GDM1 (cell line): ENCODE data around the gene SF3A1.
"Not testable (repeated sequence)": the region's sequence is repeated elsewhere in the genome, so short reads cannot be mapped to it uniquely, and the experiment has no call there.

Experiments
- DNase-seq: peaks from one replicate; lab custom pipeline; 2025; lab: John Stamatoyannopoulos, UW

The SF3A1 gene

DNA sequence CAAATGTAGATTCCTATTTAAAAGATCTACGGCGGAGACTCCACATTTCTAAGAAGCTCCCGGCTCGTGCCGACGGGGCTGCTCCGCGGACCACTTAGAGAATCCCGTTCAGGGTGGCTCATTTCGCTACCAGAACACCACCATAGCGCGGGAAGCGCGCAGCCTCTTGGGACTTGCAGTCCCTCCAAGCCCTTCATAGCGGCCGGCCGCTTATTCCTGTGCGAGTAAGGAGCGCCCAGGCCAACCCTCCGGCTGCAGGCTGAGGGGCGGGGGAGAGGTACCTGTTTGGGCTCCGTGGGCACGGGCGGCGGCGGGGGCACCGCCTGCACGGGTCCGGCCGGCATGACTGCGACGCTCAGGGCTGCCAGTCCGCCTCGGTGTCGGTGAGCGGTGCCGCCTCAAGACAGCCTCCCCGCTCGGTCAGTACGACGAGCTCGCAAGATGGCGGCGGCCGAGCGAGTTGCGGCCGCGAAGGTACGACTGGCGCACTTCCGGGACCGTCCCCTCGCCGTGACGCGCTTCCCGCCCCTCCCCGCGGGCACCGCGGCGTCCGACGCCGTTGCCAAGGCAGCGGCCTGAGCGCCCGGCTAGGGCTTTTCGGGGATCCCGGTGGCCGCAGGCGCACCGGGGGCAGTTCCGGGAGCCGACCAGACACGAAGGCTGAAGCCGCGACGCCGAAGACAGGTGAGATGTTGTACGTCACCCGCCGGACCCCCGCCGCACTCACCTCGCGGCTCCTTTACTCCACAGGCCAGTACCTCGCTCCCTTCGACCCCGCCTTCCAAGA lies at the start of gene SF3A1, which contains the start of gene CCDC157:
Gene SF3A1, minus strand, starts transcription at position 446 of the 787 bp plus-strand sequence. Its CDS starts 102 bp downstream, at position 344.
Gene CCDC157, plus strand, starts transcription at position 559 of the 787 bp plus-strand sequence. CDS start 8,994 bp downstream, outside the sequence.
- DNase-seq: peak; percentile 78

DNA sequence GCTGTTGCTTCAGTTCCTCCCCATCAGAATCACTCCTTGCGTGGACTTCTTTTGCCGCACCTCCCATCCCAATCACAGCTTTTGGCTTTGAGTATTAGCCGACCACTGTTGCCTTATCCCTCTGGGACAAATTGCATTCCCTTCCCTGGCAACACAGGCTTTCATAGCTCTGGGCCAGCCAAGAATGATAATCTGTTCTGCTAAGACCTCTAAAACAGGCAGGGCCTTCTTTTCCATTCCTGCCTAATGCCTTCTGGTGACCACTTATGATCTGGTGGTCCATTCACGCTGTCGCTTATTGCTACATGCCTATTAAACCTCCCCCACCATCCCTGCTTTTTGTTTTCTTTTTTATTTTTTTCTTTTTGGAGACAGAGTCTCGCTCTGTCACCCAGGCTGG lies 49.7 kb upstream of the SF3A1 start:
- DNase-seq: no peak

DNA sequence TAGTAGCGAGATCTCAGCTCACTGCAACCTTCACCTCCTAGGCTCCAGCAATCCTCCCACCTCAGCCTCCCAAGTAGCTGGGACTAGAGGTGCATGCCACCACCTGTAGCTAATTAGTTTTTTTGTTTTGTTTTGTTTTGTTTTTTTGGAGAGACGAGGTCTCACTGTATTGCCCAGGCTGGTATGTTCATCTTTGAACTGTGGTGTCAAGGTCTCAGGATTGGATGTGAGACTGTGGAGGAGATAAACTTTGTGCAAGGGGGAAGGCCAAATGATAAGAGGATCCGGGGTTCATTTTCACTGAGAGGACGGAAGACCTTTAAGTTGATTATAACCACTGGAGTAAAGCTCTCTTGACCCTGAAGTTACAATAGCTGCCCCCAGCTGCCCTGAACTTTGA lies 49.0 kb upstream of the SF3A1 start:
- no peak for DNase-seq

DNA sequence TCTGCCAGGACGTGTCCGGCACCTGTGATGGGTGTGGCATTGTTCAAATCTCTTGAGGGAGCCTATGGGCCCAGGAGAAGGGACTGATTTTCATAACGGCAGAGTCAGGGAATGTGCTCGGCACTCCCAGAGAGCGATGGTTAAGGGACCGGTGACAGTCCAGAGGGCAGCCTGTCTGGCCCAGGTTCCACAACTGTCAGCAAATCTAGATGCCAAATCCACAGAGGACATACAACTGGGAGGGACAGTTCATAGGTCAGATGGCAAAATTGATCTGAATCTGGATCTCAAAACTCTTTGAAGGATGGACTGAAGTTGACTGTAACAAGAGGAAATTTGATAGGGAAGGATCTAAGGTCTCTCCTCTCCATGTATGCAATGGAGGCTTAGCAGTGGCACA lies 47.6 kb upstream of the SF3A1 start:
- DNase-seq: no peak

- not testable (repeated sequence) for DNase-seq
Measured at GRCh38 chr22:30402766-30403104, 46.0 kb upstream of the SF3A1 start.

DNA sequence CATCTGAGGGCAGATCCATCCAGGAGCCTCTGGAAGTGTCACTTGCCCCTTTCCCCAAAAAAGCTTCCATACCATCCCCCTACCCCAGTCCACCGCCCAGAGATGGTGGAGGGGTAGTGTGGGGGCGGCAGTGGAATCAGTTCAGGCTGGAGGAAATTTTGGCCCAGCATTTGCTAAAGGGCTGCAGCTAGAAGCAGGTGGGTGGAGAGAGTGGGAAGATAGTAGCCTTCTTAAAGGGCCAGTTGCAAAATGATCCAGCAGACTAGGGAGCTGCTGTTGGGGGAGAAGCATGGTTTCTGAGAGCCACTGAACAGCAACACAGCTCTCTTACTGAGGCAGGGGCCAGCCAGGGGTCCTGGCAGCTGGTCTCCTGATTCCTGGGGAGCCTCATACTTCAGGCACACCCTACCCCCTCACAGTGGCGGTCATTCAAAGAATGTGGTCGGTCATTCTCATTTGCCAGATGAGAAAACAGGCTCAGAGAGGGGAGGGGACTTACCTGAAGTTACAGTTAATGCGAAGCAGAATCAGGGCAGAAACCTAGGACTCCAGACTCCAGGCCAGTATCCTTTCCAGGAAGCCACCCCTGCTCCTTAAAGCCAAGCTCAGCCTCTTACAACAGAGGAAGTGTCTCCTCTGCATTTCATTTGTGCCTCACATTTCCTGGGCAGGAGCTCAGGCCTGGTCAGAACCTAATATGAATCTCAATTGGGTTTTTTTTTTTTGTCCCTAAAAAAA lies 45.5 kb upstream of the SF3A1 start:
- no peak for DNase-seq

- not testable (repeated sequence) for DNase-seq
Measured at GRCh38 chr22:30401024-30401423, 44.3 kb upstream of the SF3A1 start.

DNA sequence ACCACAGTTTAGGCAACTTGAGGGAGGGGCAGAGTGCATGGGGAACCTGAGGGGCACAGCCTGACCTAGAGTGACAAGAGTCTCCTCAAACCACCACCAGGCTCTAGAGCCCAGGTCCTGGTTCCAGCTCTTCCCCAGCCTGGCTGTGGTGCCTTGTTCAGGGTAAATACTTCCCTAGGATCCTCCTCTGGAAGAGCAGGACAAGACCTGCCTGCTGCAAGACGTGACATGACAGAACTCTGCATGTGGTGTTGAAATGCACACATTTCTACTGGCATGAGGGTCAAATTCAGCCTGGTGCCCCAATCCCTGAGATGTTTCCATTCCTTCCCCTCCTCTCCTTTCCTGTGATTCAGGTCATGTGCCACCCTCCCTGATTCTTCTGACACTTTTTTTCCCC lies 43.5 kb upstream of the SF3A1 start:
- no peak for DNase-seq

DNA sequence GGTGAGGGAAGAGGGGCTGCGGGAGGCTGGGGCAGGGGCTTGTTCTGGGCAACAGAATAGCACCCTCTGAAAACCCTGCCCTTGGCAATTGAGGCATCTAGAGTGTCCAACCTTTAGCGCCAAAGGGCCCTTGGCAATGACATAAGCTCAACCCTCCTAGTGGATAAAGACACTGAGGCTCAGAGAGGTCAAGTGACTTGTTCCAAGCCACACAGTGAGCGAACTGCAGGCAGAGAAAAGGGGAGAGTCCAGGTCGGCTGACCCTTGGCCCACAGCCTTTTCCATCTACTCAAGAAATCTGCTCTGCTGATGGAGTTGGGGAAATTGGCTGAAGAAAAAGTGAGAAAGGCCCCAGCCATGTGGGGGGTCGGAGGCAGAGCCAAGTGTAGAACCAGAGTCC lies 43.0 kb upstream of the SF3A1 start:
- DNase-seq: no peak

DNA sequence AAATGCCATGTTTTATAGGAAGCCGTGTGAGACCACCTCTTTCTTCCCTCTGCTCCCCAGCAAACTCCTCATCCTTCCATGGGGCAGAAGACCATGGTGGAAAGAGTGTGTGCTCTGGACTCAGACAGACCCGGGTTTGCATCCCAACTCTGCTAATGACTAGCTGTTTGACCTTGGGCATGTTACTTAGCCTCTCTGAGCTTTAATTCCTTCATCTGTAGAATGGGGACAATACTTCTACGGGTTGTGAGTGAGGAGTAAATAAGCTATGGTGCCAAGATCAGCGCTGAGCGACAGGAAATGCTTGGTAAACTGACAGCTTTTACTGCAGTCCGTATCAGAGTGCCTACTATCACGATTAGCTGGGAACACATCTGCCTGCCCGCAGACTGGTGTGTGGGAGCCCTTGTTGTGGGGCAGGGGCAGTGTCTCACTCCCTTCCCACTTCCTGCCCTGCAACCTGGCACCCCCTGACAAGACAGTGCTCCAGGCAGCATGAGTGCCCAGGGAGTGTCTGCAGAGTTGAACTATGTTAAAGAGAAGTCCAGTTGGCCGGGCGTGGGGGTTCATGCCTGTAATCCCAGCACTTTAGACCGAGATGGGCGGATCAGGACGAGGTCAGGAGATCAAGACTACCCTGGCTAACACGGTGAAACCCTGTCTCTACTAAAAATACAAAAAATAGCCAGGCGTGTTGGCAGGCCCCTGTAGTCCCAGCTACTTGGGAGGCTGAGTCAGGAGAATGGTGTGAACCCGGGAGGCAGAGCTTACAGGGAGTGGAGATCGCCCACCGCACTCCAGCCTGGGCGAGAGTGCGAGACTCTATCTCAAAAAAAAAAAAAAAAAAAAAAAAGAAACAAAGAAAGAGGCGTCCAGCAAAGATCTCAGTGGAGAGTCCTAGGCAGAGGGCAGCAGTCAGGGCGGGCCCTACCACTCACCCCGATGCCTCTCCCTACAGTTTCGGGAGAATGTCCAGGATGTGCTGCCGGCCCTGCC lies 42.3 kb upstream of the SF3A1 start:
- no peak for DNase-seq

DNA sequence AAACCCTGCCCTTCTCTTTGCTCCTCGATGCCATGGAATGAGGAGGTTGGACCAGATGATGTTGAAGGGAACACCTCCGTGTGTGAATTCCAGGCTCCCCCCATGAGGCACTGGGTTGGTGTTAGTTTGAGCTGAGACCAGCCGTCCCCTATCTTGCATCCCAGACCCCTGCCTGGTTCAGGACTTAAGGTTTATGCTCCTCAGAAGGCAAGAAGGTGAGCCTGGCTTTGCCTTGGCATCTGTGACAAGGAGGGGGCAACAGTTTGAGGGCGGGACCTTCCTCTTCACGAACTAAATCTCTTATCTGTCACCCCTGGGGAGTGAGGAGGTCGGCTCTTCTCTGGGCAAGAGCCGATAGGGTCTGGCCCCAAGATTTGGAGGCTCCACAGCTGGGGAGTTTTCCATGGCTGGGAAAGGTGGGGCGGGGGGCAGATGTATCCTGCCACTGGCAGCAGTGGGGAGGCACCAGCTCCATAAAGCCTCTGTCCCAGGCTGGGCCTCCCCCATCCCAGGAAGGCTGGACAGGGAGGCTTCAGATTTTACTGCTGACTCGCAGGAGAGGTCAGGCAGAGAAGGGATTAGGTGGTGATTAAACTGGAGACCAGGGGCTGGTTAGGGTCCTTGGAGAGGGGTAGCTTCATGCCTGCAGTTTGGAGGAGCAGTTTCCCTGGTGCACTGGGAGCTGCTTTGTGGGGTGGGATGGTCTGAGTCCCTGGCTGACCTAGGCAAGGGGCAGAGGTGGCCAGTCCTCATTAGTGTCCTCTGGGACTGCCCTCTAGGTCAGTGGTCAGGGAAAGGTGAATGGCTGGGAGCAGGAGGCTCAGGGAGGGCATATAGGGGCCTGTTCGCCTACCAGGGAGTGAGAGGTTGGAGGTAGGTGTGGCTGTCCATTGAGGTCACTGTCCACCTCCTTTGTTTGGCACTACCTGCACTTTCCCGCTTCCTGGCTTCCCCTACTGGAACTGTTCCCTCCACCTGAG lies 41.3 kb upstream of the SF3A1 start:
- no peak for DNase-seq

DNA sequence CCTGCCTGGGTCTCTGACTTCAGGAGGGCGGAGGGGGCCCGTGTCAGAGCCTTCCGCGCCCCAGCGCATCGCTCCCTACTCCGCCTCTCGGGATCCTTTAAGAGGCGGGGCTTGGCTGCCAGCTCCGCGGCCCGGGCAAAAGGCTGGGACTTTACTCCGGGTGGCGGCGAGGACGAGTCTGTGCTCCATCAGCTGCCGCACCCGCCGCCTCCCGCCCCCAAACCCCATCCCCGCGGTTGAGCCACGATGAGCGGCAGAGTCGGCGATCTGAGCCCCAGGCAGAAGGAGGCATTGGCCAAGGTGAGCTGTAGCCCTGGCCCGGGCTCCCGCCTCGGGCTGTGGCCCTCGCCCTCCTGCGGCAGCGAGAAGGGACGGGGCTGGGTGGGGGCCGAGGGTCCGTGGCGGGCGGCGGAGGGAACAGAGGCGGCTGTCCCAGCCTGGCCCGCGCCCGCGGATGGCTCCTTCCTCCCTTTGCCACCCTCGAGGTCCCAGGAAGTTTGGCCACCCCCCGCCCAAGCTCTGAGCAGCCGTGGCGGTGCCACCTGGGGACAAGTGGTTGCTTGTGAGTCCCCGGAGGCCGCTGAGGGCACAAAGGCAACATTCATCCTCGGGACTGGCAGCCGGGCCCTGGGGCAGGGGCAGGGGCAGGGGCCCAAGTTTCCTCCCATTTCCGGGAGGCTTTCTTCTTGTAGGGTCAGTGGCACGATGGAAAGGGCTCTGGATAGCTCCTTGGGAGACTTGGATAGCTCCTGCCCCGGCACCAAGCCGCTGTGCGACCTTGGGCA lies 40.4 kb upstream of the SF3A1 start, which contains the start of gene SEC14L2:
Gene SEC14L2, plus strand, starts transcription at position 148 of the 785 bp plus-strand sequence. Its CDS starts 99 bp downstream, at position 247.
- no peak for DNase-seq

DNA sequence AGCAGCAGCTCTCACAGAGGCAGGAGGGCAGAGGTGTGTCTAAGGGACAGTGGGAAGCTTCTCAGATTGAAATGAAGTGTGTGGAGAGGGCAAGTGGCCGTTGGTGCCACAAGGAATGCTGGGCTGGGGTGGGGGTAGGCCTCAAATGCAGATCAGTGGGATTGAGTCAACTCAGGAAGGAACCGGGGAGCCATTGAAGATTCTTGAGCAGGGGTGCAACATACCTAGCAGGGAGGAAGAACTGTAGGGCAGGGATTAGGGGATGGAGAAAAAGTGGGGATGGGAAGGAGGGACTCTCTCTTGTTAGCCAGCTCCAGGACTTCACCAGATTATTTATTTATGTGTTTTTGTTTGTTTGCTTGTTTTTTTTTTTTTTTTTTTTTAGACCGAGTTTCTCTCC lies 37.2 kb upstream of the SF3A1 start:
- no peak for DNase-seq

GRCh38 chr22:30393322-30393680 lies 36.6 kb upstream of the SF3A1 start:
- DNase-seq: no peak

DNA sequence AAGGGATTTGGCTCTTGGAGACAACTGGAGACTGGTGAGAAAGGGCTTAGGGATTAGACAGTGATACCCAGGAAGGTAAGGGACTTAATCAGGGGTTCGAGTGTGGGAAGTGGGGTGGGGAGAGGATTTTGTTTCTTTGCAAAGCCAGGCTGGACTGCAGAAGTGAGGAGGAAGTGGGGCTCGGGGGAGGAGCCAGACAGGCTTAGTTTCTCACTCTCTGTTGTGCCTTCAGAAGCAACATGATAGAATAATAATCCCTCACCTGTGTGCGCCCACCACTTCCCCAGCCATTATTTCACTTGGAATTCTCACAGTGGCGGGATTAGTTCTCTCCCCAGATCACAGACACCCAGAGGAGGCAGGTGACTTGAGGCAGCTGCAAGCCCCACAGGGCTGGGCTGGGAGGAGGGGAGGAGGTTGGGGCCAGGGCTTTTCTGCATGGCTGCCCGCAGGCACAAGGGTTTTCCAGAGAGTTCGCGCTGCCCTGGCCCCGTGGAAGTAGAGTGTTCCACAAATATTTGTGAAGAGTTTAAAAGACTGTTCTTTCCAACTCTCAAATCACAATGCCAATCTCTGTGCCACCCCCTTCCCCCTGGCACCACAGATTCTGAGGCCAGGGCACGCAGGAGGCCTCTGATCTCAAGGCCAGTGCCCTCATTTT lies 36.1 kb upstream of the SF3A1 start:
- no peak for DNase-seq

DNA sequence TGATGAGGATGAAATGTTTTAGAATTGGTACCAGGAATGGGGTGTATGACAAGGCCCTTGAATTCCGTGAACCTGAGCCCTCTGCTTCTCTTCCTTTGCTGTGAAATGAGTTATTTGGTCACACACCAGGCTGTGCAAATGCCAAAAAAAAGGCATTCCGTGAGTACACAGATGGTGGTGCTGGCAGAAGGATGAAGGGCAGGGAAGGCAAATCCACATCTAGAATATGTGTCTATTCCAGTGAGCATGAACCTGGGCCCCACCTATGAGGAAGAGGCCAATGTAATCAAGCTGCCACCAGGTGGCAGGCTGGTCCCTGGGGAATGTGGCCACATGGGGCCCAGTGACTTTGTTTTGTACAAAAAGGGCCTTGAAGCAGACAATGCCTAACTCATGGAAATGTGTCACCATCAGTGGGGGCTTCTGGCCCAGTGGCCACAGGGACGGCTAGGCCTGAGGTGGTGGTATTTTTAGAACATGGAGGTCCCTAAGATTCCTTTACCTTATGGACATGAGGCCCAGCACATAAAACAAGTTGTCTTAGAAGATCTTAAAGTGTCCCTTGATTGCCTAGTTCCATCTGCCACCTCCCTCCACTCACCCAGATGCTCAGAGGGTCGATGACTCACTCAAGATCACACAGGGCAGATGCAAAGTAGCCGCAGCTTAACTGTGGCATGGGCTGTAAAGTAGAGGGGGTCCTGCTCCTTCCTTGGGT lies 34.4 kb upstream of the SF3A1 start:
- DNase-seq: peak; percentile 66

DNA sequence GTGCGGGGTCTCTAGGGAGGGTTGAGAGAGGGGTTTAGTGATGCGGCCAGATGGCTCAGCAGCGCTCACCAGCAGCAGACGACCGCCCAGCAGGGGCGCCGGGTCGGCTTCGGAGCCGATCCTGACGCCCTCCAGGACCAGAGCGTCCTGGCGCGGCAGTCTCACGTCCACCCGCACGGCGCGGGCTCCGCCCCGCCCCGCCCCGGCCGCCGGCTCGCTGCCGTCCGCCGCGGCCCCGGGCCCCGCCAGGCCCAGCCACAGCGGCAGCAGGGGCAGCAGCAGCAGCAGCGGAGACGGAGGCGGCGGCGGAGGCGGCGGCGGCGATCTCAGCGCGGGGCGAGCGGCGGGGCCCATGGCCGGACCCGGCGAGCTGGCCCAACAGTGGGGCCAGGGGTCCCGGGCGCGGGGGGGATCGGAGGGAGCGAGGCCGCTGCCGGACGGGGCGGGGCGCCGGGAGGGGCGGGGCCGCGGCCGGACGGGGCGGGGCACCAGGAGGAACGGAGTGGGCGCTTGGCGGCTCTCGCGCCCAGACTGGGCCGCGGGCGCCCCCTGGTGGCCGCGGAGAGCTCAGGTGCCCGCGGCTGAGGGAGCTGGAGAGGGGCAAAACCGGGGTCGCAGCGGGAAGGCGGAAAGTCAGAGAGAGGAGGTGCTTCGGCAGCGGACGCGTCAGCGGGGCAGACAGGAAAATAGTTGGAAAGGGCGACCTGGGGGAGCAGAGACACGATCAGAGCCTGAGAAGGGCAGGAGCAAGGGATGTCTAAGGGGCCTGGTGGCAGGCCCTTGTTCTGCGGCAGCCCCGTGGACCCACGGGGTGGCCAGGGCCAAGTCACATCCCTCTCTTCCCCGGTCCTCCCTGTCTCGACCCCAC lies 30.5 kb upstream of the SF3A1 start, which contains the start of gene RNF215:
Gene RNF215, minus strand, starts transcription at position 452 of the 868 bp plus-strand sequence. Its CDS starts 98 bp downstream, at position 354.
- peak; percentile 71 for DNase-seq

GRCh38 chr22:30386608-30386959 lies 29.9 kb upstream of the SF3A1 start:
- DNase-seq: no peak
